Mesodermal cell (in vitro differentiated cells): ENCODE data around the gene ARHGAP26.

Experiments used
- H3K27ac ChIP-seq: 2 replicates; pipeline ENCODE4 v1.7.0; 2013; ENCODE audit warnings: mild to moderate bottlenecking, low read depth, low read length, moderate library complexity; ENCODE audit not compliant: severe bottlenecking
- H3K36me3 ChIP-seq: 2 replicates; pipeline ENCODE4 v1.7.1; 2013; ENCODE audit warnings: mild to moderate bottlenecking, low read length, moderate library complexity; ENCODE audit not compliant: control insufficient read depth, insufficient read depth
- H3K4me1 ChIP-seq: one replicate; pipeline ENCODE4 v1.7.1; 2013; ENCODE audit warnings: mild to moderate bottlenecking, low read length; ENCODE audit not compliant: insufficient read depth, control insufficient read depth, poor library complexity, severe bottlenecking
- H3K4me3 ChIP-seq: 2 replicates; pipeline ENCODE4 v1.7.0; 2013; ENCODE audit warnings: low read length, control low read depth, mild to moderate bottlenecking; ENCODE audit not compliant: insufficient read depth, poor library complexity, severe bottlenecking; ENCODE audit errors: extremely low read depth
- H3K9me3 ChIP-seq: 2 replicates; pipeline ENCODE4 v1.7.1; 2013; ENCODE audit warnings: mild to moderate bottlenecking, low read length, moderate library complexity; ENCODE audit not compliant: control insufficient read depth
- WGBS, 2 experiments: methylation state at CpG; one replicate each; pipeline ENCODE4 v1.1.5; 2013; ENCODE audit warnings: missing lambda C conversion rate in 2 of 2; ENCODE audit not compliant: insufficient coverage in 2 of 2; 5-methylcytosine and 5-hydroxymethylcytosine counted together

Gene ARHGAP26

GRCh38 chr5:143213851-143214363, 443.7 kb downstream of the ARHGAP26 start:
- Histone ChIP-seq H3K4me3 (no peak overlapping the region), H3K36me3 (no peaks in the 10 kb centered on the region), H3K9me3 (no peaks in the 10 kb centered on the region), H3K4me1 (peaks cover 12% of the 10 kb centered on the region), H3K27ac (peak overlapping the region; percentile 42)
- WGBS, 2 experiments = 61 to 65% methylated on average over 9 to 11 of the region's 12 CpGs

DNA sequence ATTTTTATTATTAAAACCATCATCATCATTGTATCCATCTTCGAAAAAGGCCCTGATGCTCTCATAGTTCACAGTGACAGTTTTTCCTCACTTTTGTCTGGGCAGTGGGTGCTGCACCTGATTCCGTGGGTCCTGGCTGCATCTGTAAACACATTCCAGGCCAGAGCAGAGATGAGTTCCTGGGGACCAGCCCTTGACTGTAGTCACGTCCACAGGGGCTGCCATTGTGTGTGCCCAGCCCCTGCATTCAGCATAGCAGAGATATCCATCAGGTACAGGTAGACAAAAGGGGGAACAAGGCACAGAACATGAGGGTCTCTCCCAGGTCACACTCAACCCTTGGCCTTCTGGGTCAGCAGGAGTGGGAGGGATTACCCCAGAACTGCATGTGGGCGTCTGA, 444.3 kb downstream of the ARHGAP26 start:
- no peak overlapping the region for H3K4me3 ChIP-seq
- no peaks in the 10 kb centered on the region for H3K36me3 ChIP-seq
- H3K9me3 ChIP-seq = no peaks in the 10 kb centered on the region
- H3K27ac ChIP-seq = no peak overlapping the region
- 95 to 97% methylated on average over 4 of the region's 4 CpGs for WGBS, 2 experiments
- peaks cover 12% of the 10 kb centered on the region for H3K4me1 ChIP-seq

DNA sequence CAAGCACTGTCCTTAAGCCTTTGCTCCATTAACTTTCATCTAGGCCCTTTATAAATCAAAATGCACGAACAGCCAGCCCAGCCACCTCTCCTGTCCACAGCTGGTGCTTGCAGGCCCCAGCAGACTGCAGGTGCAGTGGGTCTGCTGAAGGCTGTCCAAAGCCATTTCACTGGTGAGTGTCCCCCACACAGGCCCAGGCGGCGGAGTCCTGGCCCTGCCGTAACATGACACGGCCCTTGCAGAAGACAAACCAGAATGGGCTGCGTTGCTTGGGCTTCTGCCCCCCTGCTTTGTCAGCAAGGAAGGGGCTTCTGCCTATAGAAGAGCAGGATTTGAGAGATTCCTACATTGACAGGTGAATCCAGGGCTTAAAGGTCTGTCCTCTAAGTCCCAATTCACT, 444.7 kb downstream of the ARHGAP26 start:
- peaks cover 12% of the 10 kb centered on the region for H3K4me1 ChIP-seq
- H3K4me3 ChIP-seq = no peak overlapping the region
- WGBS, 2 experiments = 84 to 92% methylated on average over 3 to 6 of the region's 6 CpGs
- no peak overlapping the region for H3K27ac ChIP-seq
- H3K9me3 ChIP-seq = no peaks in the 10 kb centered on the region
- no peaks in the 10 kb centered on the region for H3K36me3 ChIP-seq

GRCh38 chr5:143215690-143216089, 445.5 kb downstream of the ARHGAP26 start:
- 100% methylated on average over 1 to 2 of the region's 6 CpGs for WGBS, 2 experiments
- peaks cover 12% of the 10 kb centered on the region for H3K4me1 ChIP-seq
- H3K36me3 ChIP-seq = no peaks in the 10 kb centered on the region
- H3K27ac ChIP-seq = no peak overlapping the region
- no peak overlapping the region for H3K4me3 ChIP-seq
- H3K9me3 ChIP-seq = no peaks in the 10 kb centered on the region

DNA sequence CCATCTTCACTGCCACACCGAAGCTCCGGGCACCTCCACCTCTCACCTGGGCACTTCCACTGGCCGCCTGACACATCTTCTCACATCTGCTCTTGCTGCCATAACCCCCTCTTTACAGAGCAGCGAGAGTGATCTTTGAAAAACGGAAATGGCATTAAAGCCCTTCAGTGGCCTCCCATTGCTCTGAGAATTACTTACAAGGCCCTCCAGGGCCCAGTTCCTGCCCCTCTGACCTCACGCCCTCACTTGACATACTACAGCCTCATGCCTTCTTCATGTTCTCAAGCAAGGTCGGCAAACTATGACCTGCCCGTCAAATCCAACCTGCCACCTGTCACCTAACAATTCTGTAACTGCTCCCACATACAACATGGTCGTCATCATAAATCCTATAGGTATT, 446.0 kb downstream of the ARHGAP26 start:
- H3K36me3 ChIP-seq = no peaks in the 10 kb centered on the region
- no peak overlapping the region for H3K4me3 ChIP-seq
- H3K9me3 ChIP-seq = no peaks in the 10 kb centered on the region
- WGBS, 2 experiments = 80 to 91% methylated on average over 1 to 7 of the region's 9 CpGs
- H3K27ac ChIP-seq = no peak overlapping the region
- peaks cover 12% of the 10 kb centered on the region for H3K4me1 ChIP-seq

GRCh38 chr5:143217065-143217803, 447.1 kb downstream of the ARHGAP26 start:
- Histone ChIP-seq H3K9me3 (no peaks in the 10 kb centered on the region), H3K4me3 (no peak overlapping the region), H3K4me1 (peaks cover 15% of the 10 kb centered on the region), H3K36me3 (no peaks in the 10 kb centered on the region), H3K27ac (no peak overlapping the region)
- 91 to 93% methylated on average over 7 to 9 of the region's 10 CpGs for WGBS, 2 experiments

DNA sequence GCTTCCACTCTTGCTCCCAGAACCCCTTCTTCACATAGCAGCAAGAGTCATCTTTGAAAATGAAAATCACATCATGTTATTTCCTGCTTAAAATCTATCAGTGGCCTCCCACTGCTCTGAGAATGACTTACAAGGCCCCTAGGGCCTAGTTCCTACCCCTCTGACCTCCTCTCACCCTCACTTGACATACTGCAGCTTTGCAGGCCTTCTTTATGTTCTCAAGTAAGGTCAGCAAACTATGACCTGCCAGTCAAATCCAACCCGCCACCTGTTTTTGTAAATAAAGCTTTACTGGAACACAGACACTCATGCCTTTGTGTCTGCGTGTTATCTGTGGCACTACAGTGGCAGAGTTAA, 447.6 kb downstream of the ARHGAP26 start:
- WGBS, 2 experiments = 84 to 100% methylated on average over 1 to 2 of the region's 2 CpGs
- Histone ChIP-seq H3K4me3 (no peak overlapping the region), H3K9me3 (no peaks in the 10 kb centered on the region), H3K4me1 (peaks cover 20% of the 10 kb centered on the region), H3K27ac (no peak overlapping the region), H3K36me3 (no peaks in the 10 kb centered on the region)

DNA sequence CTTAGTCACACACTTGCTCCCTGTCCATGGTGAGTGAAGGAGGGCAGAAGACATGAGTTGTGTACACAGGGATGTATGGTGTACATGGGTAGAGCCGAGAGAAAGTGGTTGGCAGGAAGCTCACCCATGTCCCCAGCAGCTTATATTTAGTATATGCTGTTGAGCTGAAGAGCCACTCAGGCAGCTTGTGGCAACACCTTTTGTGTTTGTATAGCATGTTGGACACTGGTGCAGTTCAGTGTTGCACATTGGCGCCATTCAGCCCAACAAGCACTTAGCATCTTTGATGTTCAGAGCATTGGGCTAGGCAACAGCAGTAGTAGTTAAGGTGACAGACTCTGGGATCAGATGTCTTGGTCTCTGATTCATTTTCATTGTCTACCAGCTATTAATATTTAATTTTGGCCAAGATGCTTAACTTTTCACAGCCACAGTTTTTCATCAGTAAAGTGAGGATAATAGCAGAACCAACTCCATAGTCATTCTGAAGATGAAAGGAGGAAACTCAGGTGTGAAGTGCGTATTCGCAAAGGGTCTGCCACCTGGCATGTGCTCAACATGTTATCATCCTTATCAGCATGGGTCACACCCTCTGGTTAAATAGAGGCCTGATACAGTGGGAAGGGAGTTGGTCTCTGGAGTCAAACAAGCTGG, 448.5 kb downstream of the ARHGAP26 start:
- Histone ChIP-seq H3K27ac (no peak overlapping the region), H3K4me3 (no peak overlapping the region), H3K4me1 (peaks cover 20% of the 10 kb centered on the region), H3K9me3 (no peaks in the 10 kb centered on the region), H3K36me3 (no peaks in the 10 kb centered on the region)
- 87% methylated on average over 4 of the region's 4 CpGs; no CpG with 5 or more reads in 1 of the 2 experiments for WGBS, 2 experiments

DNA sequence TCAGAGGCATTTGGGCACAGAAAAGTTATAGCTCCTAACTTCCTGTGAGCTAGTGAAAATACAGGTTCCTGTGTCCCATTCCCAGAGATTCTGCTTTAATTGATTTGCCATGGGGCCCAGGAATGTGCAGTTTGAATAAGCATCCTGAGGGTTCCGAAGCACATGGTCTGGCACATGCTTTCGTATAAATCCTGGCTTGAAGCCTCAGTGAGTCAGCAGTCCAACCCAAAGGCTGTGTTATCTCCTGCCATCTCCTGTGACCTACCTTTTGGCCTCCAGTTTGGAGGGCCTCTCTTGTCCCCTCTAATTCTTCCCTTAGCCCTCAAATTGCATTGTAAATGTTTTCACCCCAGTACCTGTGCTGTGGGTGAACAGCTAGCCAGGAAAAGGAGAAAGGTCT, 449.5 kb downstream of the ARHGAP26 start:
- Histone ChIP-seq H3K36me3 (no peaks in the 10 kb centered on the region), H3K4me1 (peaks cover 15% of the 10 kb centered on the region), H3K9me3 (no peaks in the 10 kb centered on the region), H3K4me3 (no peak overlapping the region), H3K27ac (no peak overlapping the region)
- 73 to 77% methylated on average over 2 of the region's 2 CpGs for WGBS, 2 experiments

DNA sequence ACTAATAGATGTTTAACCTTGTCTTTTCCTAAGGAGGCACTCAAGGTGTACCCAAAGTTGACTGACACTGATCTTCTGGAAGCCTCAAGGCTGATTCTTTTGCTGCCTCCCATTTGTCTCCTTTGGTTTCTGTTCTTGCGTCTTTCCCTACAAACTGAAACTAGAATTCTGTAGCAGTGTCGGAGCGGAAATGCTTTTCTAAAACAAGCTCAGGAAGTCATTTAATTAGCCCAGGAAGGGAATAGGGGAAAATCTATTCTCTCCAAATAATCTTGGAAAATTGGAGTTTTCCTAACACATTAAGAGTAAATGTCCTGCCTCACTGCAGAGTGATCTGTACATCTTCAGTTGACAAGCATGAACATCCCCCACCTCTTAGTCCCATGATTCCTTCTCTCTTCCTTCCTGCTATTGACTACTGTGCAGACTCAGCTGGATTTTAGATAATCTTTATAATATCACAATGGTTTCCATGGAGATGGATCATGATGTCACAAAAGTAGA, 450.6 kb downstream of the ARHGAP26 start:
- Histone ChIP-seq H3K4me3 (no peak overlapping the region), H3K27ac (no peak overlapping the region), H3K4me1 (peaks cover 15% of the 10 kb centered on the region), H3K36me3 (no peaks in the 10 kb centered on the region), H3K9me3 (no peaks in the 10 kb centered on the region)
- 80 to 100% methylated on average over 1 to 2 of the region's 3 CpGs for WGBS, 2 experiments
